ENCODE measurements around the gene TMEM171.

The TMEM171 gene

DNA sequence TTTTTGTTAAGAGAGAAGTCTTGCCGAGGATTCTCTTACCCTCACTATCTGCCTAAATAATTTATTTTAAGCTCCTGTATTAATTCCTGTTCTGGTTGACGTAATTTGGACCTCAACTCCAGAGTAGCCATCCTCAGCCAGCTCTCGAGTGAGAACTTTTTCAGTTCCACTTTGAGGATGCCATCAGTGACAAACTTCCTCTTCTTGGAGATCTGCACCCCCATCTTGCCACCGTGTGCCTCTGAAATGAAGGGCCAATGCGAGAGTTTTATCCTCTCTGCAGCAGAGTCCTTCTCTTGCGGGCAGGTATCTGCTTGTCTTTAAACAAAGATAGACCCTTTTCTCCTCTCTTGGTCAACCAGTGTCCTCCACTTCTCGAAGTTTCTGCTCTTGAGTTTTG is 33.1 kb downstream of the TMEM171 start:
- DNase-seq, result no peak

DNA sequence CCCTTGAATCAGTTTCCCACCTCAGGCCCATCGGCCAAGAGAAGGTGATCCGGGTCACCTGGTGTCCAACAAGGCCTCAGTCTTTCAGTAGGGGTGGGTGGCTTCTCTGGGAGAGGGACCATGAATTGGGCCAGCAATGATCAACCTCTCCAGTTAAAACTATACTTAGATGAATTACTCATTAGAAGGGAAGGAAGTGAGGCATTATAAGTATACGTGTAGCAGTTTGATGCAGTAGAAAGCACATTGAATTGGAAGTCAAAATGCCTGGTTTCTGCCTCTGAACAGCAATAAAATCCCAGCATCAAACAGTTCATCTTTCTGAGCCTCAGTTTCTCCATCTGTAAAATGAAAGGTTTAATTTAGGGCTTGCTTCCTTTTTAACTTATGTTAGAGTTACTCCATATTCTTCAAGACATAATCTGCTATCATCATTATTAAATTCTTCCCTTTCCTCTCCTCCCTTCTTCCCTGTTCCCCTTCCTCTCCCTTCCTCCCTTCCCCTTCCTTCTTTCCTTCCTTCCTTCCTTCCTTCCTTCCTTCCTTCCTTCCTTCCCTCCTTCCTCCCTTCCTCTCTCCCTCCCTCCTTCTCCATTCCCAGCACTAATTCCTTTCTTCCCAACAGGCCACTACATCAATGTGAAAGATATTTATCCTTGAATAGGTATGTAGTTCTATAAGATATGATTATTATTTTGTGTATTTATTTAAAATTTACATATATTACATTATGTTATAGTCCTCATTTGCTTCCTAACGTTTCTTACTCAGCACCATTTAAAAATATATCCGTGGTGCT is 34.0 kb downstream of the TMEM171 start:
- no peak for DNase-seq

DNA sequence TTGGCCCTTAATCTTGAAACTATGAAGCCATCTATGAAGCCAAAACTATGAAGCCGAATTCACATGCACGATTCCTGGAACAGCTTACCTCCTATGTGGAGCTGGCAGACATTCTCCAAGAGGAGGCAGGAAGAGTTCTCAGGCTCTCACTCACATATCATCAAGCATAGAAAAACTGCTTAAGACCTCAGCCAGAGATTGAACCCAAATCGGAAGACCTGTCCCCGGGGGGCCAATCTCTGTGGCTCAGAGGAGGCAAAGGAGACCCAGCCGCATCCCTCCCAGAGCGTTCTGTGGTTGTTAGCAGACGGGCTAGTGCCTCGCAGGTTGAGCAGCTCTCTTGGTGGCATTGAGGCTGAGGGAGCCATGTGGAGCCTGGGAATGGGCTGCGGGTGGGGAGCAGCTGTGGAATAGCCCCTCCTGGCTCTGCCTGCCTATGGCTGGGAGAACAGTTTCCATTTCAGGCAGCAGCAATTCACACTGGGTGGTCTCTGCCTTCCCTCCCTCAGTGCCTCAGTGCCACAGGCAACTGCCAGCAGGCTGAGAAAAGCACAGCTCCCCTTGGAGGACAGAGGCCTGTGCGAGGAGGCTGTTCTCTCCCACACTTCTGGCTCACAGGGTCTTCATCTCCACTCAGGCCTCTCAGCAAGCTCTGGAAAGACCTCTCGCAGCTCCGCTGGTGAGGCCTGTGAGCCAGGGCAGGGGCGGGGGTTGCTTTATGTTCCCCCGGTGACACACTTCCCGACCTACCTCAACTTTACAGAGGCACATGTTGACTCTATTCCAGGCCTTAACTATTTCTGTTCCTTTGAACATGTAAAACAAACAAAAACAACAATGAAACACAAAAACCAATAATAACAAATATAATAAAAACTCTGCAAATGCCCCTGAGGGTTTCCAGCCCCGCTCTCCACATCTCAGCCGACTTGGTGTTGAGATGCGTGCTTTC is 35.2 kb downstream of the TMEM171 start:
- no peak for DNase-seq

DNA sequence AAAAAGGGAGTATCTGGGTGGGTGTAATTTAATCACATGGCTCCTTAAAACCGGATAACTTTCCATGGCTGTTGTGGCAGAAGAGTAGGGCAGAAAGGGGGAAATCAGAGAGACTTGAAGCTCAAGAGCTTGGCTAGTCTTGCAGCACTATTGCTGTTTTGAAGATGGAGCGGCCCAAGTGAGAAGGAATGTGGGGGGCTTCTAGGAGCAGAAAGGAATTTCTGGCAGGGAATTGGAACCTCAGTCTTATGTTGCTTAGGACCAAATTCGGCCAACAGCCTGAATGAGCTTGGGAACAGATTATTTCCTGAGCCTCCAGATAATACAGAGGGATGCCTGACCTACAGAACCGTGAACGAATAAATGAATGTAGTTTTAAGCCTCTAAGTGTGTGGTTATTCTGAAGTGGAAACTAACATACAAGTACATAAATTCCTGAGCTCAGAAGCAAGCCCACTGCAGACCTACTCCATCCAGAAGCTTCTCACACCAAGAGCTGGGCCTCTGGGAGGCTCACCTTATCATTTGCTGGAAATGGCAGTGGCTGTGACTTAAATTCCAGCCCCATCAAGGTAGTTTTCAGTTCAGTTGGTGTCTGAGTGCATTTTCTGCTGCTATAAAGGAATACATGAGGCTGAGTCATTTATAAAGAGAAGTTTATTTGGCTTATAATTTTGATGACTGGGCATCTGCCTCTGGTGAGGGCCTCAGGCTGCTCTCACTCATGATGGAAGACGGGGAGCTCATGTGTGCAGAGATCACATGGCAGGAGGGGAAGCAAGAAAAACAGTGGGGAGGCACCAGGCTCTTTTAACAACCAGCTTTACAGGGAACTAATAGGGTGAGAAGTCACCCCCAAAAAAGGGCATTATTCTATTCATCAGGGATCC is 37.3 kb downstream of the TMEM171 start:
- DNase-seq, result no peak

DNA sequence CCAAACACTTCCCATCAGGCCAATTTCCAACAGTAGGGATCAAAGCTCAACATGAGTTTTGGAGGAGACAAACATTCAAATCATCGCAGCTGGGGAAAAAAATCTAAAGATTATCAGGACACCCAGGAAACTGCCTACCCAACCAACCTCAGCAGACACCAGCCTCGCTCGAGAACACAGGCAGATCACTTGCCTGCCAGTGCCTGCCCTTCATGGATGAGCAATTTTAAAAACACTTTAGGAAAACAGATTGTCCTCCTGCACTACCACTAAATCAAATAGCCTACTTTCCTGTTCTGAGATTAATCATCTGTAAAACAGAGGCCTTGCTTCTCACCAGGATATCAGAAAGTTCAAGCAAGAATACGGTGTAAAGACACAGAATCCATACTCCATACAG is 37.9 kb downstream of the TMEM171 start:
- DNase-seq, result no peak

DNA sequence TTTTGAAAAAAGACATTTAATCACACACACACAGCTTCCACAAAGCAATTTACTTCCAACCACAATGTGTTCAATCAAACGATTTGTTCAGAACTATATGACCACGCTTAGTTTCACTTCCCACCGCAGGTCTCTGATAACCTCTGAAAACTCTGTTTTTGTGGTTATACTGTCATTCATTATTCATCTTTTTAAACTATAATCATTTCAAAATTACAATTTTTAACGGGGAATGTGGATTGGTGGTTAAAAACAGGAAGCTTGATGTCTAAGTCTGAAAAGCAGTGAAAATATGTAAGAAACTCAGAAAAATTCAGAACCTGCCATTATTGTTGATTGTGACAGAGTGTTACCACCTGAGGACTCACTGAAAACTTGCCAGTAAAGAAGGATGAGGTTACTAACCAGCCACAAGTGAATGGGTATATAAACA is 39.9 kb downstream of the TMEM171 start:
- no peak for DNase-seq

DNA sequence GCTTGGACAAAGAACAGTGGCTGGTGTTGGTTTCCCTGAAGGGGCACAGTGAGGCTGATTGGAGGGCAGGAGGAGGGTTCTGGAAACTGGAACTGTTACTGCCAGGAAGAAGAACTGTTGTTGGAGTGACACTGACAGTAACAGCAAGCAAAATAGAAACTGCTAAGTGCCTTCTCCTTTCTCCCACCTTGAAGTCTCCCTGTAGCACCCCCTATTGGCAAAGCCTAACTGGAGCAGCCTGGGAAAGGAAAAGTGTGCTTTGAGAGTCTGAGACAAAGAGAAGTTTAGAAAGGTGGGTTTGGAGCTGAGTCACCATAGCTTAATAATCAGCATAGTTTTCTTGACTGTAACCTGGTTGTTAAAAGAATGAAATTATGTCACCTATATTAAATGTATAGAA is 50.1 kb downstream of the TMEM171 start:
- no peak for DNase-seq

DNA sequence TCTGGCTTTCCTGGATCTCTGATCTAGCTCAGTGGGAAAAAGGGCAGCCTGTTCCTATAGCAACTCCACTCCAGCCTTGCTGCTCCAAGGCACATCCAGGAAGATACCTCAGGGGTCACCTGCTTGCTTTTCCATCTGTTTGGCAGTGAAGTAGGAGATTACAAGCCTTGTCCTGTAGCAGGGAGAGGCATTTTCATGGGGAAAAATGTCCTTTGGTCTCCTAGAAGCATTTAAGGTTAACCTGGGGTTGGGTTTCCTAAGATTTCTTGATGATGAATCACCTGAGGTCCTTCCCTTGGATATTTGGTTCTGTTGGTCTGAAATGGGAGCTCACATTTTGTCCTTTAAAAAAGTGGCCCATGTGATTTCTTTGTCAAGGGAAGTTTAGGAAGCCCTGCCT is 51.1 kb downstream of the TMEM171 start:
- no peak for DNase-seq

DNA sequence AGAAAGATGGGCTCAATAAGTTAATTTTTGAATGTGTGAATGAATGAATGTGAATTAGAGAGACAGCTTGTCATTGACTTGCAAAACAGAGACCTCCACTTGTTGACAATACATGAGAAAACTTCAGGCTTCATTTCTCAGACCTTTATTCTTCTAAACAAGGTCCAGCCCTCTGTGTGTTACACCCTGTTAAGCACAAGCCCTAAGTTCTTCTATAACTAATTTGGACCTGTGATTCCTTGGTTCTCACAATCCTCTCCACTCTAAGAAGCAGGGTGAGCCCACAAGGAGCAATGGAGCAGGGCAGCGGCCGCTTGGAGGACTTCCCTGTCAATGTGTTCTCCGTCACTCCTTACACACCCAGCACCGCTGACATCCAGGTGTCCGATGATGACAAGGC is 52.6 kb downstream of the TMEM171 start, which contains the start of gene TMEM174:
TSS of gene TMEM174 (plus strand) at position 243 of the 400 bp plus-strand sequence. CDS start at position 294, 51 bp downstream.
- no peak for DNase-seq

DNA sequence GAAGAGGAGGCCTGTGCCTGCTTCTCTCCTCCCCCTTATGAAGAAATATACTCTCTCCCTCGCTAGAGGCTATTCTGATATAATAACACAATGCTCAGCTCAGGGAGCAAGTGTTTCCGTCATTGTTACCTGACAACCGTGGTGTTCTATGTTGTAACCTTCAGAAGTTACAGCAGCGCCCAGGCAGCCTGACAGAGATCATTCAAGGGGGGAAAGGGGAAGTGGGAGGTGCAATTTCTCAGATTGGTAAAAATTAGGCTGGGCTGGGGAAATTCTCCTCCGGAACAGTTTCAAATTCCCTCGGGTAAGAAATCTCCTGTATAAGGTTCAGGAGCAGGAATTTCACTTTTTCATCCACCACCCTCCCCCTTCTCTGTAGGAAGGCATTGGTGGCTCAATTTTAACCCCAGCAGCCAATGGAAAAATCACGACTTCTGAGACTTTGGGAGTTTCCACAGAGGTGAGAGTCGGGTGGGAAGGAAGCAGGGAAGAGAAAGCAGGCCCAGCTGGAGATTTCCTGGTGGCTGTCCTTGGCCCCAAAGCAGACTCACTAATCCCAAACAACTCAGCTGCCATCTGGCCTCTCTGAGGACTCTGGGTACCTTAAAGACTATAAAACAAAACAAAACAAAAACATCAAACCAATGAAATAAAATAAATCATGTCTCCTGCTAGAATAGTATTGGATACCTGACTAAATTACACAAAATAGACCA is 53.9 kb downstream of the TMEM171 start:
- DNase-seq, result no peak

DNA sequence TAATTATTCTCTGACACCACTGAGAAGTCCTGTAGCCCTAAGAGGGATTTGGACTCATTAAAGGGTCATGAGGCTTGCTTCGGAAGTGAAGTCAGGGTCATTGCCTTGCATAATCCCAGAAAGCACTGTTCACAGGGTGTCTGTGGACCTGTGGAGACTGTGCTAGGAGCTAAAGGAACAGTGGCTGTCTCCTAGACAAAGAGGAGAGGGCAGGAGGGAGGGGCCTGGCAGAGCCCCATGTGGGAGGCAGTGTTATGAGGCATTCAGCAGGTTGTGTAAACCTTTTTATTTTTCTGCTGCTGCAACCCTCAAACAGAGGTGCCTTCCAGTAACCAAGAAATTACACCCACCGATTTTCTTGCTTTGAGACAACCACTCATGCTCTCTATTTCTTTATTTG is 55.9 kb downstream of the TMEM171 start:
- no peak for DNase-seq

DNA sequence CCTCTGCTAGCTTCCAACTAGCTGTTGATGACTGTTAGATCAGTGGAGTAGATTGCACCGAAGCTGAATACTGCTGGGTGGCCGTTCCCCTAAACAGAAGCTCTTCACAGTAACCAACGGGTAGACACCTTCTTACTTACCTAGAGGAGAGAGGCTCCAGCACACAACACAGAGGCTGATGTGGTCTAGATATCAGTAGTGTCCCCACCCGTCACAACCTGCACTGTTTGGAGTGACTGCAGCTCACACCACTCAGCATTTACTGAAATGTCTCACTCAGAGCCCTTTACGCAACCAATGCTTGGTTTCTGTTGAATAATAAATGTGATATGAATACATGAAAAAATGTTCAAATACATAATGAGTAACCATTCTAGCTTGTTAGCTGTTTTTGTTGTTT is 57.9 kb downstream of the TMEM171 start:
- DNase-seq, result no peak

DNA sequence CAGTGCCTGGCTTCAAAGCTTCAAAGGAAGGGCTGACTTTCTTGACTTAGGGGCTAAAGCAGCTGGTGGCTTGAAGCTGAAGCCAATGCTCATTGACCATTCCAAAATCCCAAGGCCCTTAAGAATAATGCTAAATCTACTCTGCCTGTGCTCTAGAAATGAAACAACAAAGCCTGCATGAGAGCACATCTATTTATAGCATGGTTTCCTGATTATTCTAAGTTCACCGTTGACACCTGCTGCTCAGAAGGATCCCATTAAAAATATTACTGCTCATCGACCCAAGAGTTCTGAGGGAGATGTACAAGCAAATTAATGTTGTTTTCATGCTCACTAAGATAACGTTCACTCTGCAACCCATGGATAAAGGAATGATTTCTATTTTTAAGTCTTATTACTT is 59.4 kb downstream of the TMEM171 start:
- DNase-seq, result no peak

DNA sequence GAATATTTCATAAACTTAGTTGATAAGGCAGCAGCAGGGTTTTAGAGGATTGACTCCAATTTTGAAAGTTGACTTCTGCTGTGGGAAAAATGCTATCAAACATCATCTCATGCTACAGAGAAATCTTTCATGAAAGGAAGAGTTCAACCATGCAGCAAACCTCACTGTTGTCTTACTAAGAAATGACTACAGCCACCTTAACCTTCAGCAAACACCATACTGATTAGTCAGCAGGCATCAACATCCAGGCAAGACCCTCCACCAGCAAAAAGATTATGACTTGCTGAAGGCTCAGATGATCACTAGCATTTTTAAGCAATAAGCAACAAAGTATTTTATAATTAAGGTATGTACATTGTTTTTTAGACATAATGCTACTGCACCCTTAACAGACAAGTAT is 60.2 kb downstream of the TMEM171 start:
- DNase-seq, result no peak
